ENCODE measurements around the gene TSHZ1.
"Not testable (repeated sequence)": the region's sequence is repeated elsewhere in the genome, so short reads cannot be mapped to it uniquely, and the experiment has no call there.

Gene TSHZ1

GRCh38 chr18:75322206-75322605, 111.6 kb downstream of the TSHZ1 start:
- DNase-seq (ENCODE audit: low read depth, low spot score), result no peak
- in situ Hi-C loops (cut with HindIII; ENCODE audit: low sequenced_read_pairs), result no loop called here
- H3K4me3 ChIP-seq (ENCODE audit: low read depth, low read length), result no peak overlapping the region
- TF ChIP-seq CTCF (IDR thresholded peaks at IDR 0.05; ENCODE audit: low read depth, low read length), result no peak

GRCh38 chr18:75323821-75324585, 113.4 kb downstream of the TSHZ1 start:
- TF ChIP-seq CTCF (IDR thresholded peaks at IDR 0.05; ENCODE audit: low read depth, low read length), result no peak
- H3K4me3 ChIP-seq (ENCODE audit: low read depth, low read length), result no peak overlapping the region
- no peak for DNase-seq (ENCODE audit: low read depth, low spot score)
- in situ Hi-C loops (cut with HindIII; ENCODE audit: low sequenced_read_pairs), result no loop called here

- in situ Hi-C loops (cut with HindIII; ENCODE audit: low sequenced_read_pairs), result no loop called here
- DNase-seq (ENCODE audit: low read depth, low spot score), result no peak
- no peak overlapping the region for H3K4me3 ChIP-seq (ENCODE audit: low read depth, low read length)
- no peak for TF ChIP-seq CTCF (IDR thresholded peaks at IDR 0.05; ENCODE audit: low read depth, low read length)
Observed at GRCh38 chr18:75324686-75325257, 114.2 kb downstream of the TSHZ1 start.

GRCh38 chr18:75329753-75330152, 119.2 kb downstream of the TSHZ1 start:
- DNase-seq (ENCODE audit: low read depth, low spot score); in situ Hi-C loops (cut with HindIII; ENCODE audit: low sequenced_read_pairs): not testable (repeated sequence)

GRCh38 chr18:75330308-75330707, 119.7 kb downstream of the TSHZ1 start:
- H3K4me3 ChIP-seq (ENCODE audit: low read depth, low read length), result no peak overlapping the region
- no peak for TF ChIP-seq CTCF (IDR thresholded peaks at IDR 0.05; ENCODE audit: low read depth, low read length)
- DNase-seq (ENCODE audit: low read depth, low spot score), result no peak
- in situ Hi-C loops (cut with HindIII; ENCODE audit: low sequenced_read_pairs), result no loop called here

More at GRCh38 chr18:75329753-75330152, 119.2 kb downstream of the TSHZ1 start:
- not testable (repeated sequence) for H3K4me3 ChIP-seq (ENCODE audit: low read depth, low read length)

GRCh38 chr18:75334869-75335268, 124.3 kb downstream of the TSHZ1 start:
- TF ChIP-seq CTCF (IDR thresholded peaks at IDR 0.05; ENCODE audit: low read depth, low read length), result no peak
- in situ Hi-C loops (cut with HindIII; ENCODE audit: low sequenced_read_pairs), result no loop called here
- DNase-seq (ENCODE audit: low read depth, low spot score), result no peak
- H3K4me3 ChIP-seq (ENCODE audit: low read depth, low read length), result no peak overlapping the region

- no peak overlapping the region for H3K4me3 ChIP-seq (ENCODE audit: low read depth, low read length)
- TF ChIP-seq CTCF (IDR thresholded peaks at IDR 0.05; ENCODE audit: low read depth, low read length), result no peak
- in situ Hi-C loops (cut with HindIII; ENCODE audit: low sequenced_read_pairs), result no loop called here
- DNase-seq (ENCODE audit: low read depth, low spot score), result no peak
Observed at GRCh38 chr18:75335511-75335910, 124.9 kb downstream of the TSHZ1 start.

All from astrocyte of the spinal cord (primary cell).